Measurements from ENCODE around the gene ACKR2.

The ACKR2 gene

GRCh38 chr3:42894698-42895579 lies 85.7 kb downstream of the ACKR2 start:
- no peak for DNase-seq

DNA sequence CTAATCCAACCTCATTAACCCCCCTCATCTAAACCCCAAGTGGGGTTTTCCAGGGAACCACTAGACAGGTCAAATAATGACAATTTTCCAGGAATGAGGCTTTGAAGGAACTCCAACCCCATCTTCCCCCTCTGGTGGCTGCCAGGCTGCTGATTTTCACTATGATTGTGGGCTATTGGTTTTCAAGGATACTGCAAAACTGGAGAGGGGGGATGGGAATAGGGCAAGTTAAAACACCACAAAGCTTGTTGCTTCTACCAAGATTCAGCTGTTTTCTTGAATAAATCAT lies 86.3 kb downstream of the ACKR2 start:
- DNase-seq: no peak

DNA sequence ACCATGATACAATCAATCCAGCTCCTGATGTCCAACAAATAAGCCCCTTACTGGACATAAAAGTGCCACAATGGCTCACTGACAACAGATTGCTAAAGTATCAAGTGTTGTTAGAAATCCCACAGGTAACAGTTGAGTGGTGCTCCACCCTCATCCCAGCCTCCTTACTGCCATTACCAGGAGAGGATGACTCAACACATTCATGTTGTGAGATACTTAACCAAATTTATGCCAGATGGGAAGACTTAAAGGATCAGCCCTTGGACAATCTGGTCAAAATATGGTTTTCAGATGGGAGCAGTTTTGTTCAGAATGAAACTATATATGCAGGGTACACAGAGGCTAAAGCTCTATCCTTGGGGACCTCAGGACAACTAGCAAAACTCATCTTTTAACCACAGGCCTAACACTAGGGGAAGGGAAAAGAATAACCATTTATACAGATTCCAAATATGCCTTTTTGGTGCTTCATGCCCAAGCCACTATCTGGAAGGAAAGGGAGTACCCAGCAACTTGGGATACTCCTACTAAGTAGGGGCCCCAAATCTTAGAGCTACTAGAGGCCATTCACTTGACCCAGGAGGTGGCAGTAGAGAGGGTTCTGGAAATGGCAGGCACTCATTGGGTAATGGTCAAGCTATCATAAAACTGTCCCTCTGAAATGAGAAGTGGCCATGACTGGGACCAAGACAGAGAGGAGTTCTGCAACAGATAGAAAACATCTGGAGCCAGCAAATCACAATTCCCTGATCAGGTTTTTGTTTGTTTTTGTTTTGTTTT lies 89.8 kb downstream of the ACKR2 start:
- DNase-seq: no peak

DNA sequence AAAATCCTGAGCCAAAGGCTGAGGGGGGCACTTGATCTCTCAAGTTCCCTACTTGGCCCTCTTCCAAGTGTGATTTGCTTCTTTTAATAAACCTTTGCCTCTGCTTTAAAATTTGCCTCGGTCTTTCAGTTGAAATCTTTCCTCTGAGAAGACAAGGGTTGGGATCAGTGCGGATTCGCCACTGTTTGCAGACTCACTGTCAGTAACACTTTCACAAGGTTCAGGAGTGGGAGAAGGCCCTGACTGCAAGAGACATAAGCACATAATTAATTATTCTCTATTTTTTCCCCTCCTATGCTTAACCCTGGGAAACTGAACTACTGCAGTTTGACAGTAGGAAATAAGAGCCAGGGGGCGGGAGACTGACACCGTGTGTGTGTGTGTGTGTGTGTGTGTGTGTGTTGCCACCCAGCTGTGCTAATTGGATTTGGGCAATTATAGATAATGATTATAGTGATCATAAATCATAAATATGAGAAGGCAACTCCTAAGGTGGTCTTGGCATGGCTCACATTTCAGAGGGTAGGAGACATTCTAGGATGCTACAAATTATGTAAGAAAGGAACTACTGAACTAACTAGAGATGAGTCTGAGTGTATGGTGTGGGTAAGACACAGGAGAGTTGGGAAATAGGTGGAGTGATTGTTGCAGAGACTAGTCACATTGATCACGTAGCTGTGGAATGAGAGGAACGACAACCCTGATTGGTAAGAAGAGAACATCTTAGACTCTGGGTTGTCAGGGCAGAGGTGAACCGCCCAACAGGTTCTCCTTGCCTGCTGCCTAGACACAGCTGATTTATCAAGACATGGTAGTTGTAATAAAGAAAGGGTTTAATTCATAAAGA lies 91.2 kb downstream of the ACKR2 start:
- DNase-seq: no peak

- no peak for DNase-seq
Measured at GRCh38 chr3:42901073-42901415, 91.8 kb downstream of the ACKR2 start.

DNA sequence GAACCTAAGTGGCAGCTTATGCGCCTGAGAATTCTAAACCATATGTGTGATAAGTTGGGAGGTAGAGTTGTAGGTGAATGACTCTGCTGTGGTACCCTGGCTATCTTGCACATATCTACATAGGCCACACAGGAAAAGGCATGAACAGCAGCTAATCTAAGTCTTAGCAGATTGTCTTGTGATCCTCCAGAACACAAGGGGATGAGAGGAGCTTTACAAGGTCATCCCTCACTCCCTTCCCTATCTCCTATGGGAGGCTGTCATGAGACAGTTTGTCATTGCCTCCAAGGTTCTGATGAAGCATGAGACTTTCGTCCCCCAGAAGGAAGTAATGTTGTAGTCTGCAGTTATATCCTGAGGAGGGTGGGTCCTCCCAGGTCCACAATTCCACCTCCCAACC lies 93.0 kb downstream of the ACKR2 start:
- no peak for DNase-seq

DNA sequence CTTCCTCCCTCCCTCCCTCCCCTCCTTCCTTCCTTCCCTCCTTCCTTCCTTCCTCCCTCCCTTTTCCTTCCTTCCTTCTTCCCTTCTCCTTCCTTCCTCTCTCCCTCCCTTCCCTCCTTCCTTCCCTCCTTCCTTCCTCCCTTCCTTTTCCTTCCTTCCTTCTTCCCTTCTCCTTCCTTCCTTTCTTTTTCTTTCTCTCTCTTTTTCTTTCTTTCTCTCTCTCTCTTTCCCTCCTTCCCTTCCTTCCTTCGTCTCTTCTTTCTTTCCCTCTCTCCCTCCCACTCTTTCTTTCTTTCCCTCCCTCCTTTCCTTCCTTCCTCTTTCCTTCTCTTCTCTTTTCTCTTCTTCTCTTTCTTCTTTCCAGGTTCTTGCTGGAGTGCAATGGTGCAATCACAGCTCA lies 94.8 kb downstream of the ACKR2 start:
- no peak for DNase-seq

- no peak for DNase-seq
Measured at GRCh38 chr3:42905740-42906069, 96.5 kb downstream of the ACKR2 start.

- DNase-seq: no peak
Measured at GRCh38 chr3:42906070-42906847, 97.0 kb downstream of the ACKR2 start, which contains the start of gene ZNF662. TSS of gene ZNF662 (plus strand) at chr3:42906142. CDS start at chr3:42908115, 1,973 bp downstream.

DNA sequence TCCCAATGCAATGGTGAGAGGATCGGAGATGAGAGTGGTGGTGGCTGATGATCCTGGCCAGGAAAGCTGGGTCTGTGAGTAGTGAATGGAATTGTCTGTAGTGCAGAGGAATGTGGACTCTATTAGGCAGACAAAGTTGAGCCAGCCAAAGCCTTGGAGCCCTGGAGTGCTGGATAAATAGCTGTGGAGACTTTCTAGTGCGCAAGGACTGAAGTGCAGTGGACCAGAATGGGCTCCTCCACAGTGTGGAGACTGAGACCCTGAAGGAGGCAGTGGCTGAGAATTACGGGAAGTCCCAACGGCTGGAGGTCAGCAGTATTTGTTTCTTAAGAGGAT lies 97.6 kb downstream of the ACKR2 start:
- DNase-seq: no peak

- DNase-seq: no peak
Measured at GRCh38 chr3:42908675-42909074, 99.4 kb downstream of the ACKR2 start.

GRCh38 chr3:42911551-42911950 lies 102.3 kb downstream of the ACKR2 start:
- no peak for DNase-seq

GRCh38 chr3:42914771-42915515 lies 105.7 kb downstream of the ACKR2 start:
- DNase-seq: no peak
